GM19395 (cell line): ENCODE data around the gene CHD9.

Experiments
- ATAC-seq: cut with Tn5 transposase; IDR thresholded peaks from one replicate; pipeline ENCODE4 v1.9.1; 2021; ENCODE audit warnings: mild to moderate bottlenecking, moderate library complexity; ENCODE audit not compliant: unreplicated experiment

CHD9 gene

DNA sequence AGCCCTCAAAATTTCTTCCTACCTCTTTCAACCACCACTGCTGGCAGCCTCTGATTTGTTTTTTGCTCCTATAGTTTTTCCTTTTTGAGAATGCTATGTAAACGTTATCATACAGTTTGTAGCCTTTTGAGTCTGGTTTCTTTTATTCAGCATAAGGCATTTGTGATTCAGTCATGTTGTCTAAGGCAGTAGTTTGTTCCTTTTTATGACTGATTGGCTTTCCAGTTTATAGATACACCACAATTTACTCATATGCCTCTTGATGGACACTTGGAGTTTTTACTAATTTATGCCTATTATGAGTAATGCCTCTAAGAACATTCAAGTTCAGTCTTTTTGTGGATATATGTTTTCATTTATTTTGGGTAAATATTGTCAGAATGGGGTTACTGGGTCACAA is 136.6 kb downstream of the CHD9 start:
- no peak for ATAC-seq

DNA sequence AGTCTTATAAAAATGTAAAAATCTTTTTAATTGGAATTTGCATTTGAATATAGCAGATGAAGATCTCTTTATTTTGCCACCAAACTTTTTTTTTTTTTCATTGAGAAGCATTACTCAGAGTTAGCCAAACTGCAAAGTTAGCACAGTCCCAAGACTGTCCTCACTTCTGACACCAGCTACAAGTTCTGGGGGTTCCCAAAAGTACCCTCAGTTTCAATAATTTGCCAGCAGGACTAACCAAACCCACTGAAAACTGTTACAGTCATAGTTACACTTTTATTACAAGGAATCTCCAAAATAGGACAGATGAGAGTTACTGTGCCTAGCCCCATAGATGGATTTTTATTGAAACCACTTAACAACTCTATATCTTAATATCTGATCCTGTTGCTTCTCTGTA is 144.1 kb downstream of the CHD9 start:
- no peak for ATAC-seq

DNA sequence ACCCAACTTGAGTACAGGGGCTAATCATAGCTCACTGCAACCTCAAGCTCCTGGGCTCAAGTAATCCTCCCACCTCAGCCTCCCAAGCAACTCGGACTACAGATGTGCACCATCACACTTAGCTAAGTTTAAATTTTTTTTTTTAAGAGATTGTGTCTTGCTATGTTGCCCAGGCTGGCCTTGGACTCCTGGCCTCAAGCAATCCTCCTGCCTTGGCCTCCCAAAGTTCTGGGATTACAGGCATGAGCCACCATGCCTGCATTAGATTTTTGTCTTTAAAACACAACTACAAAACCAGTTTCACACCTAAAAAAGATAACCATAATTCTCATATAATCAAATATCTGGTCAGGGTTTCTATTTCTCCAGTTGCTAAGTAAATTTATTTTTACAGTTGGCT is 147.1 kb downstream of the CHD9 start:
- ATAC-seq = no peak

DNA sequence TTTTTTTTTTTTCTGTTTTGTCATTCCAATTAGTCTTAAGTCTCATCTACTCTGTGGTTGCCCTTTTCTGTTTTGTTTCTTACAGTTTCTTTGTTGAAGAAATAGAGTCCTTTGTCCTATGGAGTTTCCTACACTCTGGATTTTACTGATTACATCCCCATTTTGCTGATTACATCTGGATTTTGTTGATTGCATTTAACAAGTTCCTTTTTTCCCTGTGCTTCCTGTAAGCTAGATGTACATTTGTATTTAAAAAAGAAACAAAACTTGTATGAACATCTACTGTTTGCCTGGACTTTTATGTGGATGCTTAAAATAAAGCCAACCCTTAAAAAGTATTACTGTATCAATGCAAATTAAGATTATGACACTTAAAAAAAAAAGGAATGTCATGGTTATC is 147.6 kb downstream of the CHD9 start:
- no peak for ATAC-seq

DNA sequence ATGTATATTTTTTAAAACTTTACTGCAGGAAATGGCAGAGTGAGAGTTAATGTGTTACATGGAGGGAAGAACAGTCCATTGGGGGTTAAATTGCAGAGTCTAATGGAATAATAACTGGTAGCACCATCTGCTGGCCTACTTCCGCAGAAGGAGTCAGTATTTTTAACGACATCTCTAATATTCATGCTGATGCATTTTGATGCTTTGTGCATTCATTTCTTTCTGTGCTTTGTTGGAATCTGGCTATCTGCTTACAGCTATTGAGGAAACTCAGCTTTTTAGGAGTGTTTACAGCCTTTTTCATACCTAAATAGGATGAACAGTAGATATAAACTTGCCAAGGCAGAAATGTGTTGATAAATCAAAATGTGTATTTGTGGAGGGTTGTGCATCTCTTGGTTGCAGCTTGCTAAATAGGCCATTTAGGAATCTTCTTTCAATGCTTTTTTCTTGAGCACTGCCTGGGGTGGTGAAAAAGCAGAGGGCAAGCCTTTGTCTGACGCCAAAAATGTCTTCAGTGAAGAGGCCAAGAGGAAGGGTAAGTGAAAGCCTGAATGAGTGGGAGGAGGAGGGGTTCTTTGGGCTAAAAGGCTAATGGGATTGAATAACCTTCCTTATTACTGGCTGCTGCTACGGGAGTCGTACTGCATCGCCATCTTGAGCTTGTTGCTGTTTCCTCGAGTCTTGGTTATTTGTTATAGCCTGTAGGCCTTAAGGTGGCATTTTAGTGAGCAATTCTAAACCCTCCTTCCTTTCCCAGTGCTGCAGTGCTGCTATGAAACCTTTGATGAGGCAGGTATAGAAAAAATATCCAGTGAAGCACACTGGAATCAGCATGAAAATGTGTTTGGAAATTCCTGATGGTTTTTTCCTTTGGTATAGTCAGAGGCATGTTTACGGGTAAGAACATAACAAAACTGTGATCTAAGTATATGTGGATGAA is 153.3 kb downstream of the CHD9 start:
- ATAC-seq = peak; percentile 90

DNA sequence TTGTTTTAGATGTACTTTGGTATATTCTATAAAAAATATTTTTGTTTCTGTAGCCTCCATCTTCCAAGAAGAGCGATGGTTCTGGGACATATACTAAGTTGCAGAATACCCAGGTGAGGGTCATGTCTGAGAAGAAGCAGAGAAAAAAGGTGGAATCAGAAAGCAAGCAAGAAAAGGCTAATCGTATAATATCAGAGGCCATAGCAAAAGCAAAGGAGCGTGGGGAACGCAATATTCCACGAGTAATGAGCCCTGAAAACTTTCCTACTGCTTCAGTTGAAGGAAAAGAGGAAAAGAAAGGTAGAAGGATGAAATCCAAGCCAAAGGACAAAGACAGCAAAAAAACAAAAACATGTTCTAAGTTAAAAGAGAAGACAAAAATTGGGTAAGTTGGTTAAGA is 154.6 kb downstream of the CHD9 start:
- ATAC-seq = no peak

DNA sequence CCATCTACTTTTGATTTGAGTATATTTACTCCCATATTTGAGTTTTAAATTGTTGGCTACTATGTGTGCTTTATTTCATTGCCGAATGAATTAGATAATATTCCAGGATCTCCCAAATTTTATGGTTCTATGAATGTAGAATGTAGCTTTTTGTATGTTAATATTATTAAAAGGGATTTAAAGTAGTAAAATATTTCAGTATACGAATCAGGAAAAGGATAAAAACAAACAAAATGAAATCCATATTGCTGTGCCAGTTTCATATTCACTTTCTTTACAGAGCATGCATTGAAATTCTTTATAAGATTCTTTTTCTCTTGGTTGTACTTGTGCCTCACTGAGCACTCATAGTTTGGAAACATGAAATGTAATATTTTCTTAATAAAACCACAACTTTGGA is 155.1 kb downstream of the CHD9 start:
- no peak for ATAC-seq

DNA sequence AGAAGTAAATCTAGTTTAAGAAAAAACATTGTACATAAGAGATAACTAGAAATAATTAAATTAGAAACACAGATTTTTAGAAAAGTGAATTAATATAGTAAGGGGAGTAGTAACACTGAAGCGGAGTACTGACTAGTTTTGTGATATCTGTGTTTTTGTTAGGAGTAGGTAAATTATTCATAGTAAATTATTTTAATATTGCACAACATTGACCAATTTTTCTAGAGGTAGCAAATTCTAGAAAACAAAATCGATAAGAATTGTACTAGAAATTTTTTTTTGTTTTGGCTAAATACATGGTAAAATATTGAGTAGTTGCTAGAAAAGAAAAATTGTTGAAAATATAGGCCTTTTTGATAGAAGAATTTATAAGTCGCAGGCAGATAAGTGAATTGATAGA is 156.5 kb downstream of the CHD9 start:
- no peak for ATAC-seq

DNA sequence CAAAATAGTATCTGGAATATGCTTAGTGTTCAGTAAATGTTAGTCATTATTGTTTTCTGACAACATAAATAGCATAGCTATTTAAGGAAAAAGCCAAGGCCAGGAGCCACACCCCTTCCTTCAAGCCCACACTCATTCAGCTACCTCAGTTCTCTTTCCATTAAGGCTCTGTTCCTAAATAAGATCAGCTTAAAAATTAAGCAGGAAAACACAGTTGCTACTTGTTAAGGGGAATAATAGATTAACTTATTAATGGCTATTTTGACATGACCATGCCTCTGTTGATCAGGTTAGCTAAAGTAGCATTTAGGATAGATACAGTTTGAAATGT is 158.1 kb downstream of the CHD9 start:
- no peak for ATAC-seq

DNA sequence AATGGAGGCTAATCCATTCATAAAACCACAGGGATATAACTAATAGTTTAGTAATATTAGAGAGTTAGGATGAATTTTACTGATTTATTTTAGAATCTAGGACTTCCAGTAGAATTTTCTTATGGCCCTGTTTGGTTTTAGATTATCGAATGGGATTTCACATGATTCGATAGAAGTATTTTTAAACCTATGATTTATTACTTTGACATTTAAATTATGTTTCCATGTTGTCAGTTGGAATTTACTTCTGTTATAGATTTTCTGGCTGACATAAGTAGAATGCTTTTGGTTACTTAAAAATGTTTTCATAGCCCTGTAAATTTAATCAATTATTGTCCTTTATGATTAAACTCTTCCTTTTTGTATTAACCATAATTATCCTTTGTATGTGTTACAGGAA is 158.8 kb downstream of the CHD9 start:
- no peak for ATAC-seq

DNA sequence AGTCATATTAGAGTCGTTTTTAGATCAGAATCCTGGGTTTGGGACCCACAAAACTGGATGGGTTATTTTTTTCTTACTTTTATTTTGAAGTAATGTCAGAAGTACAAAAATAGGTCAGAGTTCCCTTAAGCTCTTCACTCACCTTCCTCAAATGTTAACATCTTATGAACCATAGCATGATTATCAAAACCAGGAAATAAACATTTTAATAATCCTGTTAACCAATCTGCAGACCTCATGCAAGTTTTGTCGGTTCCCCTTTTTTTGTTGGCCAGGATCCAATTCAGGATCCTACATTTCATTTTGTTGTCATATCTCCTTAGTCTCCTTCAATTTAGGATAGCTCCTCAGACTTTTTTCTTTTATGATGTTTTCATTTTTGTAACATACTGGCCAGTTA is 162.0 kb downstream of the CHD9 start:
- no peak for ATAC-seq

DNA sequence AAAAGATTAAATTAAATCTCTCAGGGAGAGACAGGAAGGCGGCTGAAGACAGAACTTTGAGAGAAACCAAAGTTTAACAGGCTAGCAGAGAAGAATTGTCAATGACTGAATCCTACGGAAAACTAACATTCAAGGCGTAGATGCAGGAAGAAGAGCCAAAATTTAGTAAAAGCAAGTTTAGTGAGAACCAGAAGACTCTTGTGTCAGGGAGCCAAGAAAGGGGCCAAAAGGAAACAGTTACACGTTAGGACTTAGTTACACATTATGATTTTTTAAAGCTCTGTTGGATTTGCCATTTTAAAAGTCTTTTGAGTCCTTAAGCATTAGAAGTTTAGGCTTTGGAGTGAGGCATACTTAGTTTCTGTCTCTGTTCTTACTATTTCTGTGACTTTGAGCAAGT is 164.6 kb downstream of the CHD9 start:
- ATAC-seq = peak; percentile 7

DNA sequence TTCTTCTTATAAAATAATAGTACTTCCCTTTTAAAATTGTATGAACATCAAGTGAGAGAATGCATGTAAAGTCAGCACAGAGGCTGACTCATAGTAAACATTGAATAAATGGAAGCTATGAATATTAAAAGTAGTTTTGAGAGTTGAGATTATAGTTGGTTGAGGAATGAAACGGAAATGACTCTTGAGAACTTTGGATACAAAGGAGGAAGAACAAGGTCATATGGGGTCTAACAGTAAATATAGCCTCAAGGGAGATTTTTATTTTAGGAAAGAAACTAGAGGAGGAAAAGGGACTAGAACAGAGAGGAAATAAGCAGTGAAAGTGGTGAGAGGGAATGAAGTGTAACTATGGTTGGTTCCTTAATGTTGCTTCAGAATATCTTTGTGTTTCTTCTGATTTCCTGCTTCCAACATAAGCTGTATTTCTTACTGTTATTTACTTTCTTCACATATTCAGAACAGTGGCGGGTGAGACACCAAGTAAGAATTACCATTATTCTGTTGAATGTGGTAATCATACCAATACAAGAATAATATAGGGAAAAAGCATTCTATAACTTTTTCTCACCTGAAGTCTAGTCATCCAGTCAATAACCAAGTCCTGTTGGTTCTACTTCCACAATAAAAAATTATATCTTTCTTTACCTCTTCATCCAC is 165.1 kb downstream of the CHD9 start:
- ATAC-seq = peak; percentile 65

DNA sequence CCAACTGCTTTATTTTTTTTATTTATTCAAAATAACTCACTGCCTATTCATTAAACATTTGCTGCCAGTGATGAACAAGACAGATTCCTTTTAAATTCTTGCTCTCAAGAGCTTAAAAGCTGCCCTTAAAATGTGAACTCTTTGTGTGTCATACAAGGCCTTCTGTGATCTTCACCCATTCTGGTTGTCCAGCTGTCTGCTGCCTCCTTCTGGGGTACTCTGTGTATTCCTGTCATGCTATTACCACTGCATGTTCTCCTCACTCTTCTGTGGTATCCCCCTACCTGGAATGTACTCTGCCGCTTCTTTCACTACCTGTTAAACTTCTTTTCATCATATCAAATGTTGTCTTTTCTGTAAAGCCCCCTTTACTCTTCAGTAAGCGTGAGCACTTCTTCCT is 165.8 kb downstream of the CHD9 start:
- ATAC-seq = no peak

DNA sequence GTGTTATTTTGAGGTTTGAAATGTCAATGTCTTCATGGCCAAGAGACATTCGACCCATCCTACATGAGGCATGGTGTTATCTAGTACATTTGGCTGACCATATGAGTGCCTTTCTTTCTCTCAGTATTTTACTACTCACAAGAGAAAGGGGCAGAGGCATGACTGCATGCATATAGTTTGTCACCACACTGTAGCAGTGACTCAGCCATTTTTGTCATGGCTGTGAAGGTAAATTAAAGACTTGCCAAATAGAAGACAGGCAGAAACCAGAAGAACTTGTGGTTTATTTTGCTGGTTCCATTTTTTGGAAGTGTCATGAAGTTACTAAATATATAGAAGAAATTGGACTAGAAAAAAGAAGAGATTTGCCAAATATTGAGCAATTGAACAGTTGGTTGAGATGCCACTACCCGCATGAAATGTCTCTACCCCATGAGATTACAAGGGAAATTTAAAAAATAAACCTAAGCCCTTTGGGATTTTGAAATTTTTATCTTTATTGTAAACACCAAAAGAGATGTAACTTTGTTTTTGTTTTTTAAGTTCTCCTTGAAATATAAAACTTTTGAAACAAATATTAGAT is 170.3 kb downstream of the CHD9 start:
- ATAC-seq = no peak

DNA sequence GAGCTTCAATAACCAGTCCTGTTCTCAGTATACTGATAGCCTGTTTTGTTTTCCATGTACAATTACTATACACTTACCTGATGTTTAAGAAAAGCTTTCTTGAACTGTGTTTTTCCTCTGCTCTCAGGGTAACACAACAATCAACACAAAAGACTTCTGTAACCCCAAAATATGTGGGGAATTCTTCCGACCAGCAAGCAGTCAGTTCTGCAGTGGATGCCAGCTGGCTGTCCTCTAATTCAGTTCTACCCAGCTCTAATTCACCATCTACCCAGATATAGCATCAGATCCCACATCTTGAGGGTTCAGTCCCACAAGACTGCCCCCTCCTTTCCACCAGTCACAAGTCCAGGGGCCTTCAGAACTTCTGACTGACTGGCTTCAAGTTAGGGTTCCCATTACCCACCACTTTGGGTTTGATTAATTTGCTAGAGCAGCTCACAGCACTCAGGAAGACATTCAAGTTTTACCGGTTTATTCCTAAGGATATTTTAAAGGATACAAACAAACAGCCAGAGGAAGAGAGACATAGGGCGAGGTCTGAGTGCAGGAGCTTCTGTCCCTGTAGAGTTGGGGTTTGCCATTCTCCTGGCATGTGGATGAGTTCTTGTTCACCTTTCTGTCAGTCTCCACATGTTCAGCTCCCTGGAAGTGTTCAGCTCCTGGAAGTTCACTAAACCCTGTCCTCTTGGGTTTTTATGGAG is 178.2 kb downstream of the CHD9 start:
- ATAC-seq = no peak

DNA sequence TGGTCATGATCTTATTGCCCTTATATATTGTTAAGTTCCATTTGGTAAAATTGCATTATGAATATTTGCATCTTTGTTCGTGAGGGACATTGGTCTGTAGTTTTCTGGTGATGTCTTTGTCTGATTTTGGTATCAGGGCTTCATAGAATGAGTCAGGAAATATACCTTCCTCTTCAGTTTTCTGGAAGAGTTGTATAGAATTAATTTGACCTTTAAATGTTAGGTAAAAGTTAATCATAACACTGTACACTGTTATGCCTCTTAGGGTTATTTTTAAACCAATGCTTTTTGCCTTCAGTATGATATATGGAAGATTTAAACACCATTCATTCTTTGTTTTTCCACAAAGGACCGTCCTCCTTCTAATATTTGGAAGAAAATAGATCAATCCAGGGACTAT is 180.0 kb downstream of the CHD9 start:
- no peak for ATAC-seq

DNA sequence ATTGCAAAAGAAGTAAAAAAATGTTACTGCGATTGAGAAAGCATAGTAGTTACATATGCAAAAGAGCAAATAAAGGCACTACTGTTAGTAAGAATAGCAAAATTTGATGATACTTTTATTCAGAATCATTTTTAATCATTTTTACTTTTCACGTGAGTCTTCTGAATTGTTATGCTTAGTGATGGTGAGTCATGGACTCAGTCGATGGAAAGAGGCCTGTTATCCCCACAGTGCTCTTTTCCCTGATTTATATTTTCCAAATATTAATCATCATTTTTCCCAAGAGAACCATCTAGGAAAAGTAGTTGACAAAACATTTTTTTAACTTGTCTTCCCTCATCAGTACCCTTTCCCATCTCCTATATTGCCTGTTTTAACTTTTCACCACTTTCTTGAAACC is 181.1 kb downstream of the CHD9 start:
- no peak for ATAC-seq

DNA sequence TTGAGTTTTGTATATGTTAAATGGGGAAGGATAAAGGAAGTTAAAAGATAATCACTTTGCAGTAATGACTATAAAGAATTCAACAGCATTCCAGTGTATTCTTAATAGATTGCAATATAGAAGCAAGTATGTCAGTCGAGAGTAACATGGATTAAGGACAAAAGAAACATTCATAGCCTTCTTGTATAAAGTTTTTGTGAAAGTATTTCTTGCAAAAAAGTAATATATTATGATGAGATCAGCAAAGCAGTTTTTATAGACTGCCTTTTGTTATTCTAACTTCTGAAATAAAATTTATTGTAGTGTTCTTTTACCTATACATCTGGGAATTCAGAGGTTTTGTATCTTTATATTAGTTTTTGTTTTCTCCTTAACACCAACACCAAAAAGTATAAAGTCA is 194.5 kb downstream of the CHD9 start:
- ATAC-seq = no peak

DNA sequence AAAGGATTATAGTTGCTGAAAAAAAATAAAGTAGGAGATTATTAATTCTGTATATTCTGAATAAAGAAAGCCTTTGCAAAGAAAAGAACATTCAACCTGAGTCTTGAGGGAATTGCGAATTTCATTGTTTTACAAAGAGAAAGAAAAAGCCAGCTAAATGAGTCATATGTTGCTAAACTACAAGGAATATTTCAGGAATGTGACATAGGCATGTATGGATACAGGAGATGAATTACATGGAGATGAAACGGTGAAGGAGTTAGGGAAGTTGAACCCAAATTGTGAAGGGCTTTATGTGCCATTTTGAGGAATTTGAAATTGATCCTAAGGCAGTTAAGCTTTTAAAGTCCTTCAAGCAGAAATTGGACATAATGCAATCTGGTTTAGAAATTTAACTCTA is 202.2 kb downstream of the CHD9 start:
- ATAC-seq = no peak

DNA sequence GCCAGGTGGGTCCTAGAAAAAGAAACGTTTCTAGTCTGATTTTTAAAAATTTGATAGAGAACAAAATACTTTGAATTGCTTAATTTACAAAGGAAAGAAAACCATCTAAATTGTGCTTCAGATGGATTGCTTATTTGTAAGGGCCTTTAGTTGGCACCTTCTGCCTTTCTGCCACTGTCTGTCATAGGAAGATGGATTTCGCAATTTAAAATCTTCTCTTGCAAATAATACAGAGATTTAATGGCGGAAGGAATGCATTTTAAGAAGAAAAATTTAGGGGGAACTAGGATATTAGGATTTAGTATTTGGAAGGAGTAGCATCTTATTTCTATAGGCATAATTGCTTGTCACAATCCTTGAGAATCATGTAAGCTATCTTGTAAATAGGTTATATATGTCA is 204.0 kb downstream of the CHD9 start:
- no peak for ATAC-seq

DNA sequence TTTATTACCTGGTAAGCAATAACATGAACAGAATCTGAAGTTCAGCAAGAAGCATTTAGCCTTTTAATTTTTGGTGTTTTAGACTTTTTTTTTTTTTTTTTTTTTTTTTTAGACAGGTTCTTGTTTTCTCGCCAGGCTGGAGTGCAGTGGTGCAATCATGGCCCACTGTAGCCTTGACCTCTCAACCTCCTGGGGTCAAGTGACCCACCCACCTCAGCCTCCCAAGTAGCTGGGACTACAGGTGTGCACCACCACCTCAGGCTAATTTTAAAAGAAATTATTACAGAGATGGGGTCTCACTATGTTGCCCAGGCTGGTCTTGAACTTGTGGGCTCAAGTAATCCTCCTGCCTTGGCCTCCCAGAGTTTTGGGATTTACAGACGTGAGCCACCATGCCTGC is 206.5 kb downstream of the CHD9 start:
- ATAC-seq = no peak
